ENCODE data around the gene DDX4. TPM values are rescaled to one million over a fixed set of nuclear protein-coding genes. Genes with fewer than 3 reads are reported as not detected.

The DDX4 gene
- total and polyA plus RNA-seq, 7 donors: 0.33 TPM; not detected in 6

DNA sequence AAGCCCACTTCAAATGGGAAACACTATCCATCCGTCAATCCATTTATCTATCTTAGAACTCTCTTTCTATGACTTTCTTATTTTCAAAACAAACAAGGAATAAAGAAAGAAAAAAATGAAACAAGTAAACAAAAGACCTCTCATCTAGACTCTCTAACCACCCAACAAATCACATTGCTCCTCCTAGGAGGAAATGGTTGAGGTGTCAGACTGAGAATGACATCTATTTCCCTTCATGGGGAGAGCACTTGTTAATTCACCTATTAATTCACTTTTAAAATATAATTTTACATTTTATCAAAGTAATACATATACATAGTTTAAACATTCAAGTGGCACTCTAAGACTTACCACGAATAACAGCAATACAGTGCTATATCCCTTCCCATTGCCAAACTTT lies 110.9 kb downstream of the DDX4 start:
- intact Hi-C loops (cut with DNase I): no loop called here
- Histone ChIP-seq H3K4me1 (no peaks in the 10 kb centered on the region), H3K4me3 (no peak overlapping the region), H3K27me3 (no peaks in the 10 kb centered on the region), H3K27ac (no peak overlapping the region), H3K9me3 (peaks cover 0 to 2% (median 0%) of the 10 kb centered on the region in 4 donors), H3K36me3 (no peaks in the 10 kb centered on the region)
- no peak for DNase-seq
- no peak for TF ChIP-seq POLR2AphosphoS5 (IDR thresholded peaks at IDR 0.05)
- no peak for TF ChIP-seq POLR2A (IDR thresholded peaks at IDR 0.05)
- TF ChIP-seq CTCF (IDR thresholded peaks at IDR 0.05): no peak
- no peak for TF ChIP-seq EP300 (IDR thresholded peaks at IDR 0.05)
- 77 to 84% methylated on average over 2 of the region's 2 CpGs for WGBS, 2 donors

DNA sequence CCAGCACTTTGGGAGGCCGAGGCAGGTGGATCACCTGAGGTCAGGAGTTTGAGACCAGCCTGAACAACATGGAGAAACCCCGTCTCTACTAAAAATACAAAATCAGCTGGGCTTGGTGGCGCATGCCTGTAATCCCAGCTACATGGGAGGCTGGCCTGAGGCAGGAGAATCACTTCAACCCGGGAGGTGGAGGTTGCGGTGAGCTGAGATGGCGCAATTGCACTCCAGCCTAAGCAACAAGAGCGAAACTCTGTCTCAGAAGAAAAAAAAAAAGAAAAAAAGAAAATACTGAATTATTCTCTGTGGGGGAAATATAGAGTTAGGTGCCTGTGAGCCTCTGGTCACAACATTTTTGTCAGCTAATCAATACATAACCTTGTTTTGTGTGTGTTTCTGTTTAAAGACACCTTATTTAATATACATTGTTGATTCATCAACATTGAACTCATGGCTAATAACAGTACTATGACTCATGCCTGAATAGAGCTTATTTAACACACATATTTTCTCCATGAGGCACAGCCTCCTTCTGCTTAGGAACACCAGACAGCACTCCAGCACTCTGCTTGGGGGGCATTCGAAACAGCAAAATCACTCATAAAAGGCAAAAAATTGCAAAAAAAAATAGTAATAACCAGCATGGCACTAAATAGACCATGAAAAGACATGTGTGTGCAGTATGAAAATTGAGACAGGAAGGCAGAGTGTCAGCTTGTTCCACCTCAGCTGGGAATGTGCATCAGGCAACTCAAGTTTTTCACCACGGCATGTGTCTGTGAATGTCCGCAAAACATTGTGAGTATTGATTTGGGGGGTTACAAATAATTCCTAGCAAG lies 113.2 kb downstream of the DDX4 start, which contains the start of gene IL31RA:
Gene IL31RA, plus strand, starts transcription at position 519 of the 836 bp plus-strand sequence. Its CDS starts 214 bp downstream, at position 733.
- no peaks in the 10 kb centered on the region for H3K27me3 ChIP-seq
- no peaks in the 10 kb centered on the region for H3K36me3 ChIP-seq
- WGBS, 2 donors: 90 to 92% methylated on average over 10 of the region's 10 CpGs
- TF ChIP-seq CTCF (IDR thresholded peaks at IDR 0.05) (no peak), EP300 (IDR thresholded peaks at IDR 0.05) (no peak), POLR2AphosphoS5 (IDR thresholded peaks at IDR 0.05) (no peak)
- H3K27ac ChIP-seq: peak within 1 kb of the TSS in 1 of 4 donors; percentile 42
- DNase-seq: no peak
- intact Hi-C loops (cut with DNase I): no loop called here
- H3K9me3 ChIP-seq: no peaks in the 10 kb centered on the region
- H3K4me3 ChIP-seq: peak within 1 kb of the TSS in 1 of 4 donors; percentile 15
- H3K4me1 ChIP-seq: no peaks in the 10 kb centered on the region

- H3K36me3 ChIP-seq: no peaks in the 10 kb centered on the region
- no peaks in the 10 kb centered on the region for H3K27me3 ChIP-seq
- peak overlapping the region in 1 of 4 donors; percentile 15 for H3K4me3 ChIP-seq
- H3K27ac ChIP-seq: peak overlapping the region in 1 of 4 donors; percentile 42
- H3K4me1 ChIP-seq: no peaks in the 10 kb centered on the region
- no peaks in the 10 kb centered on the region for H3K9me3 ChIP-seq
- WGBS, 2 donors: 69 to 90% methylated on average over 2 of the region's 2 CpGs
- TF ChIP-seq POLR2AphosphoS5 (IDR thresholded peaks at IDR 0.05): no peak
- TF ChIP-seq EP300 (IDR thresholded peaks at IDR 0.05): no peak
- no peak for TF ChIP-seq CTCF (IDR thresholded peaks at IDR 0.05)
- TF ChIP-seq POLR2A (IDR thresholded peaks at IDR 0.05): no peak
- intact Hi-C loops (cut with DNase I): no loop called here
- DNase-seq: no peak
Observed at GRCh38 chr5:55851675-55851979, 113.8 kb downstream of the DDX4 start.

DNA sequence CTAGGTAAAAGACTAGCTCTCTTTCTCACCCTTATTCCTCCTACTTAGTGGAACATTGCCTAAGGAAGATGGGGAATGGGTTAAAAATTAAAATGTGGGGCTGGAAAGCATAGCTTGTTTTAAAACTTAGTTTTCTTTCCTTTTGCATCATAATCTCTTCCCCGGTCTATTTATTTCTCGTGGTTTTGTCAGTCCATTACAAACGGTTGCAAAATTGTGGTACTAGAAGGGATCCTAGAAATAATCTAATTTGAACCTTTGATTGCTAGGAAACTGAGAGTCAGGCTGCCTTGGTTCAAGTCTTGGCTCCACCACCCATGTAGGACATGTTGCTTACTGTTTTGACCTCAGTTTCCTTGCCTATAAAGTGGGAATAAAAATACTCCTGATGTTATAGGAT lies 114.6 kb downstream of the DDX4 start:
- TF ChIP-seq POLR2AphosphoS5 (IDR thresholded peaks at IDR 0.05) (no peak), CTCF (IDR thresholded peaks at IDR 0.05) (no peak), EP300 (IDR thresholded peaks at IDR 0.05) (no peak)
- Histone ChIP-seq H3K27ac (no peak overlapping the region), H3K9me3 (no peaks in the 10 kb centered on the region), H3K27me3 (no peaks in the 10 kb centered on the region), H3K4me1 (no peaks in the 10 kb centered on the region), H3K36me3 (no peaks in the 10 kb centered on the region), H3K4me3 (no peak overlapping the region)
- DNase-seq: no peak
- intact Hi-C loops (cut with DNase I): no loop called here
- 60 to 62% methylated on average over 3 of the region's 3 CpGs for WGBS, 2 donors
